Panc1 (cell line): Measurements from ENCODE around the gene TNRC6B. TPM values are rescaled to one million over a fixed set of nuclear protein-coding genes. Genes with fewer than 3 reads are reported as not detected.
A peak's percentile ranks its signal among the peaks of the same experiment; 100 is the strongest.

ENCODE experiments used
- ATAC-seq: fragments of 200-7000 bp; cut with Tn5 transposase; 2 replicates; pipeline ENCODE4 v1.9.1; 2020; ENCODE audit warnings: mild to moderate bottlenecking, moderate library complexity
- BruUV-seq: library from RNA; stranded (reverse); fragments of 400-500 nt; replicated peaks from 2 replicates; lab custom pipeline; 2021; lab: Mats Ljungman, UMichigan
- CTCF ChIA-PET: fragments of 300-600 bp; sonication (Branson Sonifier 250); formaldehyde crosslinking; loops from one replicate; lab custom pipeline; 2022; ENCODE audit warnings: antibody characterized with exemption; lab: Charles Lee
- POLR2A ChIA-PET: fragments of 300-600 bp; sonication (Branson Sonifier 250); formaldehyde crosslinking; loops from one replicate; lab custom pipeline; 2022; ENCODE audit warnings: antibody characterized with exemption; lab: Charles Lee
- DNase-seq: peaks from one replicate; pipeline ENCODE4 v3.0.0-alpha.2; 2010; ENCODE audit warnings: low read depth, low spot score
- H3K27ac ChIP-seq: 2 replicates; pipeline ENCODE4 v1.5.1; 2011; ENCODE audit warnings: mild to moderate bottlenecking, low read length, inconsistent platforms
- H3K27me3 ChIP-seq: fragments of 200-500 bp; sonication (Bioruptor generic); 2 replicates; pipeline ENCODE4 v1.6.0; 2014; ENCODE audit warnings: low read length, inconsistent platforms; ENCODE audit not compliant: control insufficient read depth, insufficient read depth
- H3K36me3 ChIP-seq: fragments of 200-500 bp; sonication (Bioruptor generic); 2 replicates; pipeline ENCODE4 v1.5.1; 2014; ENCODE audit warnings: inconsistent platforms, mild to moderate bottlenecking, low read length, moderate library complexity; ENCODE audit not compliant: control insufficient read depth, insufficient read depth
- H3K4me1 ChIP-seq: 2 replicates; pipeline ENCODE4 v1.5.1; 2011; ENCODE audit warnings: inconsistent platforms, mild to moderate bottlenecking, low read length, moderate library complexity; ENCODE audit not compliant: control insufficient read depth, insufficient read depth
- H3K4me3 ChIP-seq, 2 experiments: 2 replicates each; pipeline ENCODE4 v1.5.1; 2011 to 2012; ENCODE audit warnings: low read depth in 2 of 2, low read length in 2 of 2, mild to moderate bottlenecking in 2 of 2, inconsistent platforms in 1 of 2, moderate library complexity in 1 of 2
- H3K9me3 ChIP-seq: fragments of 200-500 bp; sonication (Bioruptor generic); 2 replicates; pipeline ENCODE4 v1.5.1; 2014; ENCODE audit warnings: low read depth, mild to moderate bottlenecking, inconsistent platforms, low read length, moderate library complexity; ENCODE audit not compliant: control insufficient read depth, insufficient read depth
- POLR2AphosphoS5 ChIP-seq: IDR thresholded peaks from 2 replicates; pipeline ENCODE4 v1.6.1; 2012; ENCODE audit warnings: mild to moderate bottlenecking, low read depth, low read length, moderate library complexity
- SIN3A ChIP-seq: IDR thresholded peaks from 2 replicates; pipeline ENCODE4 v1.6.1; 2012; ENCODE audit warnings: low read depth, mild to moderate bottlenecking, low read length, moderate library complexity, borderline replicate concordance; ENCODE audit not compliant: insufficient read depth
- TCF7L2 ChIP-seq: IDR thresholded peaks from 2 replicates; pipeline ENCODE4 v1.6.1; 2011; ENCODE audit warnings: mild to moderate bottlenecking, low read depth, low read length, inconsistent platforms
- in situ Hi-C: cut with HindIII; loops from 2 replicates; pipeline ENCODE4 v1.10.0; 2016; ENCODE audit warnings: low sequenced_read_pairs, low pct_unique_long_range_greater_than_20kb
- intact Hi-C: fragments of 100-400 bp; cut with micrococcal nuclease; formaldehyde crosslinking; loops from one replicate; pipeline ENCODE4 v1.10.0; 2022; ENCODE audit not compliant: unreplicated experiment
- total RNA-seq: library from RNA; stranded (reverse); gene quantifications from one replicate; pipeline ENCODE4 v1.2.1, GENCODE V29; 2021; ENCODE audit not compliant: unreplicated experiment
- TF ChIP-seq, protein P1 (sequence below): fragments of 450-650 bp; IDR thresholded peaks from 2 replicates; pipeline ENCODE4 v1.5.1; 2017; ENCODE audit warnings: mild to moderate bottlenecking
- TF ChIP-seq, protein P2 (sequence below), 2 experiments: IDR thresholded peaks; 2 replicates each; pipeline ENCODE4 v1.6.1; 2011 to 2012; ENCODE audit warnings: low read depth in 2 of 2, control low read depth in 1 of 2, low read length in 1 of 2, mild to moderate bottlenecking in 1 of 2, moderate library complexity in 1 of 2; ENCODE audit not compliant: insufficient read depth in 1 of 2

TNRC6B gene
- total RNA-seq, 1 experiment from 2014 or later, result 30.7 TPM

DNA sequence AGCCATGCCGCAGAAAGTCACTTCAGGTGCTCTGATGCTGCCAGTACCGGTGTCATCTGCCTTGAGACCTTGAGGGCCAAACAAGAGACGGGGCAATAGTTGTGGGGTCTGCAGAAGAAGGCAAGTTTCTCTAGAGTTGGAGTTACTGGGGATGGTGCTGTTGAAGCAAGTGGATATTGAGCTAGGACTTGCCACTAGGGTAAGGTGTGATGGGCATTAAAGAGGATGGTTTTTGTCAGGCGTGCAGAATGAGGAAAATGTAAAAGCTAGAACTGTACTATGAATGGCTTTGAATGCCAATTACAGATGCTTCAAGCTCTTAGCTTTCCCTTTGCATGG lies 61.6 kb downstream of the TNRC6B start:
- no peaks in the 10 kb centered on the region for H3K9me3 ChIP-seq

DNA sequence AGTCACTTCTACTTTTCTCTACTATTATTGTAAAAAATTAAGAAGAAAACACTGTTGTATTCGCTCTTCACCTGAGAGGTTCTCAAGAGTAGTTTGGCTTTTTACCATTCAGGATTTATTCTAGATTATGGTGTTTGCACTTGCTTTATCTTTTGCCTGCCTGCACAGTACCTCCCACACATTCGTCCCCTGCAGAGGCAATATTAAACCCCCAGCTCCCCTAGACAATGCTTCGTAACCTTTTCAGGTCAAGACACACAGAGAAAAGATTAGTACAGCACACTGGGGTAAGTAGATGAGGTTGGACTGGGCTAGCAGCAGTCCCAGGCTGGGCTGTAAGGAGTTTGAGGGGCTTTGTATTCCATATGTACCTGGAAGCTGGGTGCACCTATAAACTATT lies 62.4 kb downstream of the TNRC6B start:
- ATAC-seq (no peak), DNase-seq (no peak)
- ChIA-PET POLR2A (no interaction called here), CTCF (interaction anchor here (0.9 kb wide), 1 partner anchor 204 kb away, joined by 3 read pairs; no protein-coding TSS in a partner anchor)
- no peak for TF ChIP-seq SIN3A
- TF ChIP-seq POLR2AphosphoS5, result no peak
- TF ChIP-seq, protein P1, sequence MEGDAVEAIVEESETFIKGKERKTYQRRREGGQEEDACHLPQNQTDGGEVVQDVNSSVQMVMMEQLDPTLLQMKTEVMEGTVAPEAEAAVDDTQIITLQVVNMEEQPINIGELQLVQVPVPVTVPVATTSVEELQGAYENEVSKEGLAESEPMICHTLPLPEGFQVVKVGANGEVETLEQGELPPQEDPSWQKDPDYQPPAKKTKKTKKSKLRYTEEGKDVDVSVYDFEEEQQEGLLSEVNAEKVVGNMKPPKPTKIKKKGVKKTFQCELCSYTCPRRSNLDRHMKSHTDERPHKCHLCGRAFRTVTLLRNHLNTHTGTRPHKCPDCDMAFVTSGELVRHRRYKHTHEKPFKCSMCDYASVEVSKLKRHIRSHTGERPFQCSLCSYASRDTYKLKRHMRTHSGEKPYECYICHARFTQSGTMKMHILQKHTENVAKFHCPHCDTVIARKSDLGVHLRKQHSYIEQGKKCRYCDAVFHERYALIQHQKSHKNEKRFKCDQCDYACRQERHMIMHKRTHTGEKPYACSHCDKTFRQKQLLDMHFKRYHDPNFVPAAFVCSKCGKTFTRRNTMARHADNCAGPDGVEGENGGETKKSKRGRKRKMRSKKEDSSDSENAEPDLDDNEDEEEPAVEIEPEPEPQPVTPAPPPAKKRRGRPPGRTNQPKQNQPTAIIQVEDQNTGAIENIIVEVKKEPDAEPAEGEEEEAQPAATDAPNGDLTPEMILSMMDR, result no peak
- no peak for TF ChIP-seq TCF7L2
- TF ChIP-seq, protein P2, sequence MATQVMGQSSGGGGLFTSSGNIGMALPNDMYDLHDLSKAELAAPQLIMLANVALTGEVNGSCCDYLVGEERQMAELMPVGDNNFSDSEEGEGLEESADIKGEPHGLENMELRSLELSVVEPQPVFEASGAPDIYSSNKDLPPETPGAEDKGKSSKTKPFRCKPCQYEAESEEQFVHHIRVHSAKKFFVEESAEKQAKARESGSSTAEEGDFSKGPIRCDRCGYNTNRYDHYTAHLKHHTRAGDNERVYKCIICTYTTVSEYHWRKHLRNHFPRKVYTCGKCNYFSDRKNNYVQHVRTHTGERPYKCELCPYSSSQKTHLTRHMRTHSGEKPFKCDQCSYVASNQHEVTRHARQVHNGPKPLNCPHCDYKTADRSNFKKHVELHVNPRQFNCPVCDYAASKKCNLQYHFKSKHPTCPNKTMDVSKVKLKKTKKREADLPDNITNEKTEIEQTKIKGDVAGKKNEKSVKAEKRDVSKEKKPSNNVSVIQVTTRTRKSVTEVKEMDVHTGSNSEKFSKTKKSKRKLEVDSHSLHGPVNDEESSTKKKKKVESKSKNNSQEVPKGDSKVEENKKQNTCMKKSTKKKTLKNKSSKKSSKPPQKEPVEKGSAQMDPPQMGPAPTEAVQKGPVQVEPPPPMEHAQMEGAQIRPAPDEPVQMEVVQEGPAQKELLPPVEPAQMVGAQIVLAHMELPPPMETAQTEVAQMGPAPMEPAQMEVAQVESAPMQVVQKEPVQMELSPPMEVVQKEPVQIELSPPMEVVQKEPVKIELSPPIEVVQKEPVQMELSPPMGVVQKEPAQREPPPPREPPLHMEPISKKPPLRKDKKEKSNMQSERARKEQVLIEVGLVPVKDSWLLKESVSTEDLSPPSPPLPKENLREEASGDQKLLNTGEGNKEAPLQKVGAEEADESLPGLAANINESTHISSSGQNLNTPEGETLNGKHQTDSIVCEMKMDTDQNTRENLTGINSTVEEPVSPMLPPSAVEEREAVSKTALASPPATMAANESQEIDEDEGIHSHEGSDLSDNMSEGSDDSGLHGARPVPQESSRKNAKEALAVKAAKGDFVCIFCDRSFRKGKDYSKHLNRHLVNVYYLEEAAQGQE (IDR thresholded peaks at IDR 0.05; ENCODE audit: insufficient read depth in 1 of 2, low read depth in 2 of 2, low read length in 1 of 2), result no peak
- H3K27me3 ChIP-seq, result no peaks in the 10 kb centered on the region
- intact Hi-C loops (no loop called here), in situ Hi-C loops (no loop called here)
- H3K27ac ChIP-seq, result no peak overlapping the region
- BruUV-seq, result no TSS peak
- peaks cover 24% of the 10 kb centered on the region for H3K4me1 ChIP-seq
- no peak overlapping the region for H3K4me3 ChIP-seq
- no peaks in the 10 kb centered on the region for H3K9me3 ChIP-seq
- H3K36me3 ChIP-seq, result no peaks in the 10 kb centered on the region

More for the DNA sequence above, 61.6 kb downstream of the TNRC6B start:
- ATAC-seq, result peak; percentile 27; the same call in 1 of the 2 replicates
- BruUV-seq, result no TSS peak
- intact Hi-C loops, result no loop called here
- Histone ChIP-seq H3K27me3 (no peaks in the 10 kb centered on the region), H3K36me3 (no peaks in the 10 kb centered on the region), H3K27ac (no peak overlapping the region), H3K4me3 (peak overlapping the region in 1 of 2 experiments; percentile 18; a peak in 2 of 4 replicates), H3K4me1 (peaks cover 24% of the 10 kb centered on the region)
- CTCF ChIA-PET, result no interaction called here
- no peak for DNase-seq
- in situ Hi-C loops, result no loop called here
- TF ChIP-seq SIN3A (no peak), TCF7L2 (no peak), POLR2AphosphoS5 (no peak)
- TF ChIP-seq, protein P1, result no peak
- TF ChIP-seq, protein P2 (IDR thresholded peaks at IDR 0.05; ENCODE audit: insufficient read depth in 1 of 2, low read depth in 2 of 2, low read length in 1 of 2), result no peak
- POLR2A ChIA-PET, result no interaction called here
